Mucosa of rectum (tissue), 2 donors: ENCODE results near the gene TMPRSS4.
A peak's percentile ranks its signal among the peaks of the same experiment; 100 is the strongest.

ENCODE experiments used
- H3K27ac ChIP-seq, 2 donors: one replicate each; pipeline ENCODE4 v1.7.0; 2013; ENCODE audit warnings: inconsistent platforms in 2 of 2, low read depth in 2 of 2, low read length in 2 of 2
- H3K27me3 ChIP-seq, 2 donors: one replicate each; pipeline ENCODE4 v1.7.0; 2013; ENCODE audit warnings: low read length in 2 of 2; ENCODE audit not compliant: control insufficient read depth in 2 of 2, insufficient read depth in 2 of 2
- H3K36me3 ChIP-seq, 2 donors: one replicate each; pipeline ENCODE4 v1.7.0; 2013; ENCODE audit warnings: low read length in 2 of 2; ENCODE audit not compliant: control insufficient read depth in 2 of 2, insufficient read depth in 2 of 2
- H3K4me1 ChIP-seq, 2 donors: one replicate each; pipeline ENCODE4 v1.7.0; 2013; ENCODE audit warnings: low read length in 2 of 2, mild to moderate bottlenecking in 1 of 2; ENCODE audit not compliant: control insufficient read depth in 2 of 2, insufficient read depth in 2 of 2
- H3K4me3 ChIP-seq, 2 donors: one replicate each; pipeline ENCODE4 v1.7.0; 2013; ENCODE audit warnings: low read length in 2 of 2
- H3K9ac ChIP-seq, 2 donors: one replicate each; pipeline ENCODE4 v1.7.0; 2013; ENCODE audit warnings: low read length in 2 of 2, low read depth in 1 of 2, mild to moderate bottlenecking in 1 of 2
- H3K9me3 ChIP-seq, 2 donors: one replicate each; pipeline ENCODE4 v1.7.0; 2013; ENCODE audit warnings: low read length in 2 of 2; ENCODE audit not compliant: control insufficient read depth in 2 of 2
- donor health status: healthy.
- donor health status: Normal muscosa, but diverticular disease.

Gene TMPRSS4

DNA sequence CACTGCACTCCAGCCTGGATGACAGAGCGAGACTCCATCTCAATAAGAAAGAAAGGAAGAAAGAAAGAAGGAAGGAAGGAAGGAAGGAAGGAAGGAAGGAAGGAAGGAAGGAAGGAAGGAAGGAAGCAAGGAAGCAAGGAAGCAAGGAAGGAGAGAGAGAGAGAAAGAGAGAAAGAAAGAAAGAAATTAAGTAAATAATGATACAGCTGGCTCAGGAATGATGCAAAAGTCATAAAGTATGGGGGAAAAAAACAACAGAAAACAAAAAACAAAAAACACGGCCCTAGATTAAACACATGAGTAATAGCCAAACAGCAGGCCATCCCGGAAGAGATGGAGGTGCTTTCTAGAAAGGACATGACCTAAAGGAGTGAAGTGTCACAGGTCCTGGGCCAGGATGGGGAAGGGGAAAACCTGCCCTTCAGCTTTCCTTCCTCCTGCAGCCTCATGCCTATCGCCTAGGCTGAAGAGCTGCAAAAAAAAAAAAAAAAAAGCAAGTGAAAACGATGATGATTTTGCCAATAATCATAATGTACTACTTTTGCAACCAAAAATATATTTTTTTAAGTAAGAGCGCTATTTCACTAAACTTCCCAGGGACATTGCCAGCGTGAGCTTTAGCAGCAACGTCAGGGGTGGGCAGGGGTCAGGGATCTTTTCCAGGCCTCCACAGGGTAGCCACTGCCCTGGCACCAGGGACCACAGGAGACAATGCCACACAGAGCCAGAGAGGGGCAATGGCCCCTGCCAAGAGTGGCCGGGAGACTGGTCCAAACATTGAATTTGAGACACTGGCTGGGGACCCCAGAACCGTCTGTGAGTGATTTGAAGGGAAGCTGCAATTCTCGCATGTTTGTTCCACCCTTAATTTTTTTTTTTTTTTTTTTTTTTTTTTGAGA is 28.2 kb upstream of the TMPRSS4 start:
- Histone ChIP-seq H3K36me3 (no peaks in the 10 kb centered on the region), H3K27me3 (peaks cover 0 to 1% of the 10 kb centered on the region in 2 donors), H3K9me3 (no peaks in the 10 kb centered on the region), H3K4me3 (no peak overlapping the region), H3K27ac (no peak overlapping the region), H3K4me1 (peaks cover 4 to 5% of the 10 kb centered on the region in 2 donors), H3K9ac (no peak overlapping the region)

DNA sequence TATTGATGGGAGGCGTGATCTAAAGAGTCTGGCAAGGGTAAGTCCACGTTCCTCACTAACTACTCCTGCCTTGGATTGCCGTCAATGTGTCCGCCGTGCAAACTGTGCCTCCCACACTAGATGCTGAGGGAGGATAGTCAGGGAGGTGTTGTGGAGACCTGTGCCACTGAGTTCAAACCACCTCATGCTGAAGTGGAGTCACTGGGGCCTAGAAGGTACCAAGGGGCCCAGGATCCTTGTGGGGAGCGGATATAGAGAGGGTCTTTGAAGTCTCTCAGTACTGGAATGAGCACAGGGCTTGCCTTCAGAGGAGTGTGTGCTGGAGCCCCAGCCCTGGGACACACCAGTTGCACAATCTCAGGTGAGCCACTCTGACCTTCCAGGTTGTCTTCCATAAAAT is 27.1 kb upstream of the TMPRSS4 start:
- H3K4me1 ChIP-seq = peaks cover 4 to 5% of the 10 kb centered on the region in 2 donors
- H3K27me3 ChIP-seq = peaks cover 0 to 1% of the 10 kb centered on the region in 2 donors
- no peaks in the 10 kb centered on the region for H3K36me3 ChIP-seq
- H3K4me3 ChIP-seq = no peak overlapping the region
- no peaks in the 10 kb centered on the region for H3K9me3 ChIP-seq
- H3K27ac ChIP-seq = no peak overlapping the region
- H3K9ac ChIP-seq = no peak overlapping the region

DNA sequence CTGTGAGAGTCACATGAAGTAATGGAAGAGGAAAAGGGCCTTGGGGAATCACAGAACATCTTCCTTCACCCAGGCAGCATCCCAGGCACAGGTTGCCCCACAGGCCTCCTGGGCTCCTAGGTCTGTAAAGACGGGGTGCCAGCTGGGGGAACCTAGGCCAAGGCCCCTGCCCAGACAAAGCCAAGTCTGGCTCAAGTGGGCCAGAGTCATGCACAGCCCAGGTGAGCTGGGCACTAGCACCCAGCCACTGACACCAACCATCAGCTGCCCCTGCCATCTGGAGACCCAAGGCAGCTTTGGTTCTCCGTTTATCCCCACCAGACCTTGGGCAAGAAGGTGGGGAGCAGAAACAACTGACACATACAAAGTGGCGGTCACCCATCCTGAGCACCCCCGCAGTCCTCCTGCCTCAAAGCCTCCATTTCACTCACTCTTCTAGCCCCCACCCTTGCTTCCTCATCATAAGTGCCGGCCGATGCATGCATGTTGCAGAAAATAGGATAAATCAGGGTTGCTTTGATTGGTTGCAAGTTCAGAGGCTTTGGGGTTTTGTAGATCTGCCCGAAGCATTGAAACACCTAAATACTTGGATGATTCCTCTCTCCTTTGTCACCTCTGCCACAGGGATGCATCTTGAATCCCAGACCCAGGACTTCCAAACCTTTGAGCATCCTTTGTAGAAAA is 26.5 kb upstream of the TMPRSS4 start:
- Histone ChIP-seq H3K9me3 (no peaks in the 10 kb centered on the region), H3K27ac (no peak overlapping the region), H3K36me3 (no peaks in the 10 kb centered on the region), H3K9ac (no peak overlapping the region), H3K4me3 (no peak overlapping the region), H3K27me3 (no peaks in the 10 kb centered on the region), H3K4me1 (peaks cover 4 to 5% of the 10 kb centered on the region in 2 donors)

DNA sequence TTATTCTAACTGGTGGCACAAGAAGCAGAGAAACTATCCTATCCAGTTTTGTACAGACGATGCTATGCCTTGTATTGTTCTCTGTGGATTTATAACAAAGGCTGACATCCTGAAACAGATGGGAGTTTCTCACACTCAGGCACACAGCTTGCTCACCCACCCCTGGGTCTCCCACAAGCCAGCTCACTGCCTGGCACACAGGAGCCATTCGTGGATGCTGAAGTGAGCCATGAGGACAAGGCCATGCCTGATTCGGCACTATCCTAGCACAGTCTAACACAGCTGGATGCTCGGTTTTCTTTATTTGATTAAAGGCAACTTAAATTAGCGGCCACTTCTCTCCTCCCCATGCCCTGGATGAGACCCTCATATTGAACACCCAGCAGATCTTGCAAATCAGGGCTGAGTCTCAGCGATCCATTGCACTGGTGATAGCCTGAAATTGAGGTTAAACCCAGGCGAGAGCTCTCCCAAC is 25.7 kb upstream of the TMPRSS4 start:
- Histone ChIP-seq H3K4me3 (no peak overlapping the region), H3K9me3 (no peaks in the 10 kb centered on the region), H3K27ac (peak overlapping the region in 1 of 2 donors; percentile 43), H3K27me3 (no peaks in the 10 kb centered on the region), H3K36me3 (no peaks in the 10 kb centered on the region), H3K4me1 (peaks cover 4 to 5% of the 10 kb centered on the region in 2 donors), H3K9ac (peak overlapping the region in 1 of 2 donors; percentile 14)

DNA sequence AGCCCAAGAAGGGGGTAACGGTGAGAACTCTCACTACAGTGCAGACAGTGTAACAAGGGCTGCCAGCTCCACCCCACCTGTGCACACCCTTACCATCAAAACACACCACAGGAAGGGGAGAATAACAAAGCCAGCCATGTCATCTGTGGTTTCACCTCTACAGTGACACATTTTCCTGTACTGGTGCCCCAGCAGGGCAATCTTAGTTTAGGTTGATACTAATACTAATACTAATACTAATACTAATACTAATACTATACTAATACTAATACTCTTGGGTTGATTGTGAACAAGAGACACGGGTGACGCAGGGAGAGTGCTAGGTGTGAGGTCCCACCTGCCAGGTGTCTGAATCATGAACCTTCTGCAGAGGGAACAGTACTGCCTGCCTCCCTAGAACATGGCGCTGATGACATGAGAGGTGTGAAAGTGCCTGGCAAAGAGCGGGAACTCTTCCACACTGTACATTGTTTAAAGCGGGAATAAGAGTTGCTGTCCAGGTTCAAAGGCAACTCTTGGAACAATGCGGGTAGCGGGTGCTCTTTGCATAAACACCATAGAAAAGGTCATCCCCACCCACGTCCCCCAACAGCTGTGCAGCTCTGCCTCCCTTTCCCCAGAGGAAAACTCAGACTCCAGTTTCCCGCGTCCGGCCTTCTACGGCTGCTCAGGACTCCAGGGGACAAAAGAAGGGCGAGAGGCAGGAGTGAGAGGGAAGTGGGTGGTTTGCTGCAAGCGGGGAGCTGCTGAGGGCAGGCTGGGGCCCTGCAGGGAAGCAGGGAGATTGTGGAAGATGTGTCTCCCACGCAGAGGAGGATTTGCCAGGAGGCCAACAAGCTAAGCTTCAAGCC is 25.0 kb upstream of the TMPRSS4 start:
- H3K9me3 ChIP-seq = no peaks in the 10 kb centered on the region
- H3K36me3 ChIP-seq = no peaks in the 10 kb centered on the region
- H3K27ac ChIP-seq = peak overlapping the region in 1 of 2 donors; percentile 43
- no peaks in the 10 kb centered on the region for H3K27me3 ChIP-seq
- peaks cover 4 to 5% of the 10 kb centered on the region in 2 donors for H3K4me1 ChIP-seq
- no peak overlapping the region for H3K4me3 ChIP-seq
- H3K9ac ChIP-seq = no peak overlapping the region

DNA sequence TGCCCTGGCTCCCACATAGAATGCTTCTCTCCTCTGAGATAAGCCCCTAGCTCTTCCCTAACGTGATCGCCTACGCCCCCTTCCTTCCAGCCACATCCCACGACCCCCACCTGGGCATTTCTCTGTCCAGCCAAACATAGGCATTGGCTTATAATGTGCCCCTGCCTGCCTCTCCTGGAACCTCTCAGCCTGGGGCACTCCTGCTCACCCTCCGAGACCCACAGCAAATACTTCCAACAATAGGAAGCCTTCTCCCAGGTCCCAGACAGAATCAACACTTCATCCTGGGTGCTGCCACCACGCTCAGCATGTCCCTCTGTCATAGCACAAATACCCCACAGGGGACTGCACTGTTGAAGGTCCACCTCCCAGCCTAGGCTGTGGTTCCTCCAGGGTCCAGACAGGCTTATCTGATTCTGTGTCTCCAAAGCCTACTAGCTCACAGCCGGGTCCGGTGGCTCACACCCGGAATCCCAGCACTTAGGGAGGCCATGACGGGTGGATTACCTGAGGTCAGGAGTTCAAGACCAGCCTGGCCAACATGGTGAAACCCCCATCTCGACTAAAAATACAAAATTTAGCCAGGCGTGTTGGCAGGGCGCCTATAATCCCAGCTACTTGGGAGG is 24.2 kb upstream of the TMPRSS4 start:
- H3K36me3 ChIP-seq = no peaks in the 10 kb centered on the region
- H3K4me1 ChIP-seq = peaks cover 4 to 5% of the 10 kb centered on the region in 2 donors
- H3K27ac ChIP-seq = no peak overlapping the region
- H3K27me3 ChIP-seq = no peaks in the 10 kb centered on the region
- no peak overlapping the region for H3K9ac ChIP-seq
- no peaks in the 10 kb centered on the region for H3K9me3 ChIP-seq
- H3K4me3 ChIP-seq = no peak overlapping the region

DNA sequence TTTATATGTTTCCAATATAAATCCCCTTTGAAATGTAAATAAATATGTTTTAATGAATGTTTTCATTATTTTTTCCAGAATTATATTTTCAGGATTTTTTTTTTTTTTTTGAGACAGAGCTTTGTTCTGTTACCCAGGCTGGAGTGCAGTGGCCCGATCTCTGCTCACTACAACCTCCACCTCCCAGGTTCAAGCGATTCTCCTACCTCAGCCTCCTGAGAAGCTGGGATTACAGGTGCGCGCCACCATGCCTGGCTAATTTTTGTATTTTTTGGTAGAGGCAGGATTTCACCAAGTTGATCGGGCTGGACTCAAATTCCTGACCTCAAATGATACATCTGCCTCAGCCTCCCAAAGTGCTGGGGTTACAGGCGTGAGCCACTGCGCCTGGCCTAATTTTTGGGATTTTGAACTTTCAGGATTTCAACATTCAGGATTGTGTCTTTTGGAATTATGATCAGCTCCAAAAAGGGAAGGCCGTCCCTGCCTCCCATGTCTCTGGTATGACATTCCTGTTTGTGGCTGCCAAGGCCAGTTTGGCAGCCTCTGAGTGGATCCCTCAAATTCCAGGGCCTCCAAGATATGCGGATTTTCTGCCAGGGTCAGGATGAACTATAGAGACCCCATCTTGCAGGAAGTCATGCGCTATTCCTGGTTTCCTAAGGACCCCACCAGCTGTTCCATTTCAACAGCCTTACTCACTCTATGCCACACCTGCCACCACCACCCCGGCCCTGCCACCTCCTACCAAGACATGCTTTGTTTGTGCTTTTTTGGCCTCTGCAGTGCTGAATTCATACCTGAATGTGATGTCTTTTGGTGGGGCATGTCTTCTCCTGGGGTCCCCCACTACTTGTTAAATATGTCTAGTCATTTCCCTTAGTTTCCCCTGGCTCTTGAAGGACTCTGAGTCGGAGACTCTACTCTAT is 21.9 kb upstream of the TMPRSS4 start:
- H3K36me3 ChIP-seq = no peaks in the 10 kb centered on the region
- no peaks in the 10 kb centered on the region for H3K9me3 ChIP-seq
- no peaks in the 10 kb centered on the region for H3K27me3 ChIP-seq
- H3K4me1 ChIP-seq = peaks cover 4 to 5% of the 10 kb centered on the region in 2 donors
- no peak overlapping the region for H3K9ac ChIP-seq
- H3K27ac ChIP-seq = no peak overlapping the region
- no peak overlapping the region for H3K4me3 ChIP-seq

DNA sequence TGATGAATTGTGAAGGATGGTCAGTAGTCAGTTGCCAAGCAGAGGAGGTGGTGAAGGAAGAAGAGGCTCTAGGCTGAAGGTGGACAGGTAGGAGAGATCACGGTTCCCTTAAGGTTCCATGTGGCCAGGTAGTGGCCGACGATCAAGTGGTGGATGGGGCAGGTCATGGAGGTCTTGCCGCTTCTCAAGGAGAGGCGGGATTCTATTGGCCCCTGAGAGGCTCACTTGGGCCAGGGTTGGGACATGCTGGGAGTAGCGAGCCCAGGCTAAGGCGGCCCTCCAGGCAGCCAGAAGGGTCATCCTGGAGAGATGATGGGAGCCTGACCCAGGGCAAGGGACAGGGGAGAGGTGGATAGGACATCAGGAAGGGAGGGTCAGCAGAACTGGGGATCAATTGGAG is 20.9 kb upstream of the TMPRSS4 start:
- H3K4me1 ChIP-seq = peaks cover 2 to 4% of the 10 kb centered on the region in 2 donors
- no peak overlapping the region for H3K4me3 ChIP-seq
- H3K36me3 ChIP-seq = no peaks in the 10 kb centered on the region
- no peaks in the 10 kb centered on the region for H3K27me3 ChIP-seq
- H3K9me3 ChIP-seq = no peaks in the 10 kb centered on the region
- H3K27ac ChIP-seq = no peak overlapping the region
- H3K9ac ChIP-seq = no peak overlapping the region

DNA sequence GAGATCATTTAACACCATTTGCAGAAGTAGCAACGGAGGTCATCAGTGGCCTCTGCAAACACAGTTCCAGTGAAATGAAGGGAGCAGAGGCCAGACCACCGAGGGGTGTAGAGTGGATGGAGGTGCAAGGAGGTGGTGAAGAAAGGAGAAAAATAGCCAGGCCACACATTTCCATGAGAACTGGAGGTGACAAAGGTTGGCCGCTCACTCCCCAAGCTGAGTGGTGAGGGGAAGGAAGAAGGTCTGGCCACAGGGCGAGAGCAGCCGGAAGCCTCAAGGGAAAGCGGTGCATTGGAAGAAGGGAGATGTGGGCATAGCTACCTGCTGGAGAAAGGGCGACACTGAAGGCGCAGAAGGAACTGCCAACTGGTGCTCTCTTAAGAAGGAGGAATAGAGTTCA is 20.1 kb upstream of the TMPRSS4 start:
- peaks cover 2 to 3% of the 10 kb centered on the region in 2 donors for H3K4me1 ChIP-seq
- no peaks in the 10 kb centered on the region for H3K27me3 ChIP-seq
- no peaks in the 10 kb centered on the region for H3K36me3 ChIP-seq
- H3K9ac ChIP-seq = no peak overlapping the region
- no peaks in the 10 kb centered on the region for H3K9me3 ChIP-seq
- no peak overlapping the region for H3K27ac ChIP-seq
- H3K4me3 ChIP-seq = no peak overlapping the region
